Ascending aorta (tissue), 2 donors: ENCODE data around the gene WDR70. TPM values are rescaled to one million over a fixed set of nuclear protein-coding genes. Genes with fewer than 3 reads are reported as not detected.

ENCODE experiments used
- DNase-seq, 2 donors: peaks; one replicate each; pipeline ENCODE4 v3.0.0-alpha.2; 2019; ENCODE audit warnings: low spot score in 2 of 2
- H3K27ac ChIP-seq, 2 donors: fragments of 200-600 bp; sonication (generic); one replicate each; pipeline ENCODE4 v1.5.1; 2016 to 2017; ENCODE audit warnings: mild to moderate bottlenecking in 1 of 2
- H3K27me3 ChIP-seq: fragments of 200-600 bp; sonication (generic); one replicate; pipeline ENCODE4 v1.5.1; 2017
- H3K36me3 ChIP-seq, 2 donors: fragments of 200-600 bp; sonication (generic); one replicate each; pipeline ENCODE4 v1.5.1; 2016
- H3K4me1 ChIP-seq, 2 donors: fragments of 200-600 bp; sonication (generic); one replicate each; pipeline ENCODE4 v1.5.1; 2016 to 2017; ENCODE audit warnings: mild to moderate bottlenecking in 1 of 2
- H3K4me3 ChIP-seq, 2 donors: fragments of 200-600 bp; sonication (generic); one replicate each; pipeline ENCODE4 v1.5.1; 2016 to 2017; ENCODE audit warnings: mild to moderate bottlenecking in 1 of 2
- H3K9me3 ChIP-seq, 2 donors: fragments of 200-600 bp; sonication (generic); one replicate each; pipeline ENCODE4 v1.5.1; 2016
- CTCF ChIP-seq, 3 experiments: fragments of 200-600 bp in 2 of 3; fragments of 450-650 bp in 1 of 3; sonication (generic) in 2 of 3; IDR thresholded peaks; one replicate each; pipeline ENCODE4 v1.5.1; 2016 to 2019; ENCODE audit warnings: antibody characterized with exemption in 3 of 3, mild to moderate bottlenecking in 1 of 3, moderate library complexity in 1 of 3
- intact Hi-C: fragments of 100-400 bp; cut with DNase I; formaldehyde crosslinking; loops from one replicate; pipeline ENCODE4 v1.15.1; 2023
- total RNA-seq: library from RNA; depleted of rRNA; stranded (reverse); fragments of >200 nt; gene quantifications from one replicate; pipeline ENCODE4 v1.1.0, GENCODE V29; 2016

WDR70 gene
- total RNA-seq, 1 donor from 2014 or later = 8.7 TPM

- no peak for DNase-seq
- no peak for TF ChIP-seq CTCF (IDR thresholded peaks at IDR 0.05)
- peaks cover 16 to 39% of the 10 kb centered on the region in 2 donors for H3K36me3 ChIP-seq
- H3K4me1 ChIP-seq = no peaks in the 10 kb centered on the region
- no peak overlapping the region for H3K27ac ChIP-seq
- intact Hi-C loops = no loop called here
- no peaks in the 10 kb centered on the region for H3K9me3 ChIP-seq
- no peak overlapping the region for H3K4me3 ChIP-seq
- H3K27me3 ChIP-seq = no peaks in the 10 kb centered on the region
These were observed 348.1 kb downstream of the WDR70 start for GRCh38 chr5:37727238-37727637.

- Histone ChIP-seq H3K36me3 (peaks cover 12 to 31% of the 10 kb centered on the region in 2 donors), H3K9me3 (no peaks in the 10 kb centered on the region), H3K4me1 (no peaks in the 10 kb centered on the region), H3K4me3 (no peak overlapping the region), H3K27ac (no peak overlapping the region), H3K27me3 (no peaks in the 10 kb centered on the region)
- no peak for DNase-seq
- intact Hi-C loops = no loop called here
- no peak for TF ChIP-seq CTCF (IDR thresholded peaks at IDR 0.05)
These were observed 351.9 kb downstream of the WDR70 start for GRCh38 chr5:37730896-37731455.

- Histone ChIP-seq H3K4me1 (peaks cover 4% of the 10 kb centered on the region in 2 donors), H3K9me3 (no peaks in the 10 kb centered on the region), H3K36me3 (peaks cover 0 to 14% of the 10 kb centered on the region in 2 donors), H3K4me3 (no peak overlapping the region), H3K27ac (no peak overlapping the region), H3K27me3 (no peaks in the 10 kb centered on the region)
- DNase-seq = no peak
- TF ChIP-seq CTCF (IDR thresholded peaks at IDR 0.05) = no peak
- intact Hi-C loops = no loop called here
These were observed 355.0 kb downstream of the WDR70 start for GRCh38 chr5:37734114-37734513.

- DNase-seq = no peak
- peaks cover 4 to 8% of the 10 kb centered on the region in 2 donors for H3K4me1 ChIP-seq
- H3K27ac ChIP-seq = no peak overlapping the region
- peaks cover 0 to 5% of the 10 kb centered on the region in 2 donors for H3K36me3 ChIP-seq
- no peaks in the 10 kb centered on the region for H3K27me3 ChIP-seq
- H3K9me3 ChIP-seq = no peaks in the 10 kb centered on the region
- TF ChIP-seq CTCF (IDR thresholded peaks at IDR 0.05) = no peak
- intact Hi-C loops = no loop called here
- no peak overlapping the region for H3K4me3 ChIP-seq
These were observed 356.7 kb downstream of the WDR70 start for GRCh38 chr5:37735649-37736347.

- no peak overlapping the region for H3K4me3 ChIP-seq
- no peak for TF ChIP-seq CTCF (IDR thresholded peaks at IDR 0.05)
- no peaks in the 10 kb centered on the region for H3K36me3 ChIP-seq
- intact Hi-C loops = no loop called here
- peaks cover 4 to 8% of the 10 kb centered on the region in 2 donors for H3K4me1 ChIP-seq
- H3K9me3 ChIP-seq = no peaks in the 10 kb centered on the region
- H3K27me3 ChIP-seq = no peaks in the 10 kb centered on the region
- DNase-seq = no peak
- H3K27ac ChIP-seq = no peak overlapping the region
These were observed 357.3 kb downstream of the WDR70 start for GRCh38 chr5:37736397-37736796.
